Anterior cingulate cortex (tissue), 58 donors: ENCODE results near the gene DPP6.
A peak's percentile ranks its signal among the peaks of the same experiment; 100 is the strongest.
"Not testable (repeated sequence)": the region's sequence is repeated elsewhere in the genome, so short reads cannot be mapped to it uniquely, and the experiment has no call there.

Experiments
- DNase-seq, 58 donors: peaks; one replicate each; lab custom pipeline; 2025; lab: John Stamatoyannopoulos, UW

DPP6 gene

GRCh38 chr7:154051643-154052529, at the start of gene DPP6:
Gene DPP6, plus strand, starts transcription at chr7:154052398.
- peak in 5 of 58 donors; percentile 33 to 51 (median 43) for DNase-seq

DNA sequence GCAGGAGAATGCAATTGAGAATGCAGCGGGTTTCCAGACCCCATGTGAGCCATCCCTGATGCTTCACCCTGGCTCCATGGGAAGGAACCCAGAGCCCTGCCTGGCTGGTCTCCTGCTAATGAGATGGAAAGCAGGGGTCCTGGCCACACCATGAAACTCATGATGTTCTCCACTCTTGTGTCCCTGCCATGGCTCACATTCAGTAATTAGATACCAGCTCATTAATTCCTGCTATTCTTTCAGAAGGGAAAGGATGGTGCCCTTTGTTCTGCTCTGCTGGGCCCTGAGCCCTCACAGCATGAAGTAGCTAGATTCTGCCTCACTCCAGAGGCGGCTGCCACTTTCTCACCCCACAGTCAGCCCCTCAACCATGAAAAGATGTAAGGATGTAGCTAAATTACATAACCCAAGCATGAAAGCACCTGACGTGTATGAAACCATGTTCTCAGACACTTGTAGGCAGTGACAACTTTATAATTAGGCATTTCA, 42.7 kb upstream of the DPP6 start:
- DNase-seq: not testable (repeated sequence)

DNA sequence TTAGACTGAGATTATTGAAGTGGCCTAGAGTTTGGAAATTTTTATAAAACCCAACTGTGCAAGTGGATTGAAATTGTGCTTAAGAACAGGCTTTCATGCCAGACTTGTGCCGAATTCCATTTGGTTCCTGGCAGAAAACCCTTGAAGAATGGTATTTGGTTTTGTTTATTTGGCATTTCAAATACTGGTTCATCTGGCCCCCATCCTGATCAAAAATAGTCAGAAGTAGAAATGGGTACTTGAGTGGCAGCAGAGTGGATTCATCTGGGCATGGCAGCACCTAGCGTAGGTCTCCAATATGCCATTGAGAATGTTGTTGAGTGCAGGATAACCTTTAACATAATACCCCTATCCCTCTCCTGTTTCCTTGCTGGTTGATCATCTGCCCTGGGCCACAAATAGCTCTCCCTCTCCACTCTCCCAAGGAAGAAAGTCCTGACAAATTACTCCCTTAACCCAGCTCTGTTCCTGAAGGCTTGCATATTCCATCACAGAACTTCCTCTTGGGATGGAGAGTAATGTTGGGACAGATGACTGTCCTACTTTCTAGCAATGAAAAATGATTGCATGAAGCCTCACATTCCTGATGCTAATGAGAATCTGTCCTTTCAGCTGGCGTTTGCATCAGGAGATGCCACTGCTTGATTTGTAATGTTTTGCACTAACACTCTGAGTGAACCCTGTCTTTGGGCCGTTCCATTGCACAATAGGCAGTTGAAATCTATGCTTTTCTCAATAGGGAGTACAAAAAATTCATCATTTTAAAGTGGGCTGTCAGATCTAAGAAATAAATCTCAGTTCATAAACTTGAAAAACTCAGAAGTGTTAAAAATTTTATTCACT, 41.3 kb upstream of the DPP6 start:
- not testable (repeated sequence) for DNase-seq

DNA sequence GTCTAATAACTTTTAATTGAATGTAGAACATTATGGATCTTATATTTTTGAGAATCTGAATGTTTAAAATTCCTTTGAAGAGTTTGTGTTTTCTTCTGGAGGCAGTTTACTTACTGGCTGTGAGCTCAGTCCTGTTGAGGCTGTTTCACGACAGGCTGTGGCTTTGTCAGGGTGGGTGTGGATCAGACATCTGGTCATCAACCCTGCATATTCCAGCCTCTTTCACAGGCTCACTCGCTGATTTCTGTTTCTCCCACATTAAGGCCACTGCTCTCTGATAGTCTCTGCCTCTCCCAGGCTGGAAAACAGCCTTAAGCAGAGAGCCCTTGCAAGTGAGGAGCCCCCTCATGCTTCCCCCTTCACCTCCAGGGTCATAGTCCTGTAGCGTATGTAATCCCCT, 39.4 kb upstream of the DPP6 start:
- DNase-seq: not testable (repeated sequence)

DNA sequence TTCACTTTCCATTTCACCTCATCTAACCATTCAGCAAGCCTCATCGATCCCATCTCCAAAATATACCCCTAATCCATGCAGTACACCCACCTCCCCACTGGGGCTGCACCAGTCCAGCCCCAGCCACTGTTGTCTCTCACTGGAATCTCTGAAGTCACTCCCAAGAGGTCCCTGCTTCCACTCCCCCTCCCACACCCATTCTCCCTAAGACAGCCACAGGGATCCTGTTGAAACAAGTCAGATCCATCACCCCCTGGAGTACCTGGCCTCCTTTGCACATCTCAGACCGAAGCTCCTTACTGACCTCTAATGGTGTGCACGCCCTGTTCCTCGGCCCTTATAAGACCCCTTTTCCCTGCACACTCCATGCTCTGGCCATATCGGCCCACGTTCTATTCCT, 36.6 kb upstream of the DPP6 start:
- DNase-seq: not testable (repeated sequence)

DNA sequence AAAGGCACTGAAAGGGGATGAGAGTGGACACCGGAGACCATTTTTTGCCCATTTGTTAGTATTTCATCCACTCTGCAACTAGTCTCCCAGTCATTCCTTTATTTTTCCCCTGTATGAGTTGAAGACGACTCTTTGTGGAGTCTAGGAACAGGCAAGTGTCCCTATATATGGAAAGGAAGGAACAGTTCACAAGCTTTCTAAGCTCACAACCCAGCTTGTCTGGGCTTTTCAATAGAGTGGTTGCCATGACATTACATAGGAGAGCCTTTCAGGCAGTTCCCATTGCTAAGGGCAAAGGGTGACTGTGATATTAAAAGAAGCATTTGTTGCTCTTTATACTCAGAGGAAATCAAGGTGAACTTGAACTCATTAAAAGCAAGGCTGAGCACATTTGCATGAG, 33.8 kb upstream of the DPP6 start:
- DNase-seq: not testable (repeated sequence)

GRCh38 chr7:154027805-154028204, 24.4 kb upstream of the DPP6 start:
- not testable (repeated sequence) for DNase-seq

DNA sequence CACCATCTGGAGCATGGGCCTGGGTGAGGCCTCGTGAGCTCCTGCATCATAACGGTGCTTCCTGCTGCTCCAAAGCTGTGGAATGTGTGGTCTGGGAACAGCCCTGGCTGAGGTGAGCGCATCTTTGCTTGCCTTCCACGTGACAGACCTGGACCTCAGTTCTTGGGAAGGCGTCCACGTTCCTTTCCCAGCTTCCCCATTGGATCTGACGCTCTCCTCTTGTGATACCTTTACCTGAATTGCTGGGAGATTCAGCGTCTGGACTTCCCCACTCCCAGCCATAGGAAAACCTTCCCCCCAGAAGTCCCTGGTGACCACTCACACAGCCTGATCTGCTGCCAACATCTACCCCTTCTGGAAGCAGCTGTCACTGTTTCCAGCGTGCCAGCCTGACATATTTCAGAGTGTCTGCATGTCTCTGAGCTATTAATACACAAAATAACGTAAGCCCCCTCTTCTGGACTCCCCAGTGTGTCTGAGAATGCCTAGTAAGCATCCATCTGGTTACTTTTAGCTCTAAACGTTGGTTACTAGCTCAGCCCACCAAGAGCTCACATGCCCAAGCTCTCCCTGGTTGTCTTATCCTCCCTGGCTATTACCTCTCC, 21.6 kb upstream of the DPP6 start:
- DNase-seq: not testable (repeated sequence)

- DNase-seq: not testable (repeated sequence)
Measured at GRCh38 chr7:154039466-154040165, 12.6 kb upstream of the DPP6 start.

GRCh38 chr7:154050394-154050793, 1.8 kb upstream of the DPP6 start:
- DNase-seq: not testable (repeated sequence)

DNA sequence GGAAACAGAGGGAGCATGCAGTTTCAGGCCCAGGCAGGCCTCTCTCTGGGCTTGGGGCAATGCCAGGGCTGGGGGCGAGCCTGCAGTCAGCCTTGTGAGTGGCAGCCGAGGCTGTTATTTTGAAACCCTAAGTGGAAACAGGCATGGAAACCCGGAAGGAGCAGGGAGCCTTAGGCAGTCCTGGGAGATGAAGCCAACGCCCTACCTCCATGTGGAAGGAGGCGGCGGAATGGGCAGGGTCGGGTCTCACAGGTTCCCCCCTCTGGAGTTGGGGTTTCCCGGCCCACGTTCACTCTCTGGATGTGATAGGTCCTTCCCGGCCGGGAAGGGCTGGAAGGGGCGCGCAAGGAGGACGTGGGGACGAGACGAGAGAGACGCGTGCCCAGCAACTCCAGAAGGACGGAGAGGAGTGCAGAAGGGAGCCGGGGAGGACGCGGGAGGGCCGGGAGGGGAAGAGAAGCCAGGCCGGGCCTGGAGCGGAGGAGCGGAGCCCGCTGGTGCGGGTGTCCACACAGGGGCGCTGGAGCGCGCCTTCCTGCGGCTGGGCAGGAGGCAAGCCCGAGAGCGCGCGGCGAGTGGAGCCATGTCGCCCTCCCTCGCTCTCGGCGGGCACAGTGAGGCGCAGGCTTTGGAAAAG, 1.1 kb upstream of the DPP6 start:
- peak in 5 of 58 donors; percentile 14 to 42 (median 21) for DNase-seq

DNA sequence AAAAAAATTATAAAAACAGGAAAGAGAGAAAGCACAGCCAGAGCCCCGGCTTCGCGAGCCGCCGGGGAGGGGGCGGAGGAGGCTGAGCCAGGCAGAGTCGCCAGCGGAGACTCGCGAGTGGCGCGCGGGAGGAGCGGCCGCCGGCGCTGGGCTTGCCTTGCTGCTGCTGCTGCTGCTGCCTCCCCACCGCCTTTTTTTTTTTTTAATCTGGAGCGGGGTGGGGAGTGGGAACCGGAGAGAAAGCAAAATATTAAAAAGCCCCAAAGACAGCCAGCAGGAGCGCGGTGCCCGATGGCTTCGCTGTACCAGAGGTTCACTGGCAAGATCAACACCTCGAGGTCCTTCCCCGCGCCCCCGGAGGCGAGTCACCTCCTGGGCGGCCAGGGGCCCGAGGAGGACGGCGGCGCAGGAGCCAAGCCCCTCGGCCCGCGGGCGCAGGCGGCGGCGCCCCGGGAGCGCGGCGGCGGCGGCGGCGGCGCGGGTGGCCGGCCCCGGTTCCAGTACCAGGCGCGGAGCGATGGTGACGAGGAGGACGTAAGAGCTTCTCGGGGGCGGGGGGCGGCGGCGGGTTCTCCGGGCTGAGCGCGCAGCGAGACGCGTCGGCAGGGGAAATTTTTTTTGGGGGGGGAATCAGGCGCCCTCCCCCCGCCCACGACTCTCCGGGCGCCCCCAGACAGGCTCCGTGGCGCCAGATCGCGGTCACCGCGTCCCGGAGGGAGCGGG, 493 bp downstream of the DPP6 start:
- peak in 30 of 58 donors; percentile 12 to 51 (median 34) for DNase-seq

- not testable (repeated sequence) for DNase-seq
Measured at GRCh38 chr7:154053466-154054312, 1.5 kb downstream of the DPP6 start.

GRCh38 chr7:154054664-154055063, 2.5 kb downstream of the DPP6 start:
- DNase-seq: not testable (repeated sequence)

DNA sequence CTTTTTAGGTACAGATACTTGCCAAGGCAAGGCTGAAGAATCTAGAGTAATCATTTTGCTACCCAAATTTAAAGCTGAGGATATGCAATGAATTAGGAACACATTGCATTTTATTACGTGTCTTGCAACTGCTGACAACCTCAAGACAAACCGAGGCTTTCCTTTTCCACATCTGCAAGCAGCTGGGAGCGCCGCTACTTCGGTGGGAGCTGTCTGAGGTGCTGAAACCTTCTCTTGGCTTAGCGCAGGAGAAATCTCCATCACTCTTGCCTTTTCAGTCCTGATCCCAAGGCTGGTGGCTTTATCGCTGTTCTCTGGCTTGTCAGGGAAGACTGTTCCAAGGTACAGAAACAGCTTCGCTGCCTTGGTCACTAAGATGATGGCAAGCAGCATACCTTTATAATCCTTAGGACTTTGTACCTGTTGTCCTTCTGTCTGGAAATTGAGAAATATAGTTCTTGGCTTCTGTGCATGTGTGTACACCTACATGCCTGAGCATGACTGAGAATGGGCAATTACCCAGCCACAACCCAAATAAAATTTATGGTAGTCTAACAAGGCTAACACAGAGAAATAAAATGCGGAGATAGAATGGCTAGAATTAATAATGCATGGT, 3.4 kb downstream of the DPP6 start:
- peak in 7 of 58 donors; percentile 8 to 25 (median 17) for DNase-seq

DNA sequence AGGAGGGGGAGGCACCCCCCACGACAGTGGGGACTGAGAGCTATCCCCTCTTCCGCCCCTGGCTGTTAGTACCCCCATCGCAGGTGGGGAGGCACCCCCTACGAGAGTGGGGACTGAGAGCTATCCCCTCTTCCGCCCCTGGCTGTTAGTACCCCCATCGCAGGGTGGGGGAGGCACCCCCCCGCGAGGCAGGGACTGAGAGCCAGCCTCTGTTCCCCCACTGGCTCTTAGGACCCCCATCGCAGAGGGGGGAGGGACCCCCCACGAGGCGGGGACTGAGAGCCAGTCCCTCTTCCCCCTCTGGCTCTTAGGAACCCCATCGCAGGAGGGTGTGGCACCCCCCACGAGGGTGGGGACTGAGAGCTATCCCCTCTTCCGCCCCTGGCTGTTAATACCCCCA, 6.6 kb downstream of the DPP6 start:
- not testable (repeated sequence) for DNase-seq

- not testable (repeated sequence) for DNase-seq
Measured at GRCh38 chr7:154060551-154060950, 8.4 kb downstream of the DPP6 start.
